ENCODE measurements around the gene RRP1B.

DNA sequence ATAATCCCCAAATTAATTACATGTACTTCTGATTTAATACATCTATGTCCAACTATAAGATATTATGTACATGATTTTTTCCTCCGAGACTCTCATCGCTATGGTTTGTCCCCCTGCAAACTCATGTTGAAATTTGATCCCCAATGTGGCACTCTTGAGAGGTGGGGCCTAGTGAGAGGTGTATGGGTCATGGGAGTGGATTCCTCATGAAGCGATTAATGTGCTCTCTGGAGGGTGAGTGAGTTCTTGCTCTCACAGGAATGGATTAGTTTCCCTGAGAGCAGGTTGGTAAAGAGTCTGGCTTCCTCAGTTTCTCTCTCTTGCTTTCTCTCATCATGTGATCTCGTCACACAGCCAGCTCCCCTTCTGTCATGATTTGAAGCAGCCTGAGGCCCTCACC lies 16.2 kb upstream of the RRP1B start:
- TF ChIP-seq, protein P1, sequence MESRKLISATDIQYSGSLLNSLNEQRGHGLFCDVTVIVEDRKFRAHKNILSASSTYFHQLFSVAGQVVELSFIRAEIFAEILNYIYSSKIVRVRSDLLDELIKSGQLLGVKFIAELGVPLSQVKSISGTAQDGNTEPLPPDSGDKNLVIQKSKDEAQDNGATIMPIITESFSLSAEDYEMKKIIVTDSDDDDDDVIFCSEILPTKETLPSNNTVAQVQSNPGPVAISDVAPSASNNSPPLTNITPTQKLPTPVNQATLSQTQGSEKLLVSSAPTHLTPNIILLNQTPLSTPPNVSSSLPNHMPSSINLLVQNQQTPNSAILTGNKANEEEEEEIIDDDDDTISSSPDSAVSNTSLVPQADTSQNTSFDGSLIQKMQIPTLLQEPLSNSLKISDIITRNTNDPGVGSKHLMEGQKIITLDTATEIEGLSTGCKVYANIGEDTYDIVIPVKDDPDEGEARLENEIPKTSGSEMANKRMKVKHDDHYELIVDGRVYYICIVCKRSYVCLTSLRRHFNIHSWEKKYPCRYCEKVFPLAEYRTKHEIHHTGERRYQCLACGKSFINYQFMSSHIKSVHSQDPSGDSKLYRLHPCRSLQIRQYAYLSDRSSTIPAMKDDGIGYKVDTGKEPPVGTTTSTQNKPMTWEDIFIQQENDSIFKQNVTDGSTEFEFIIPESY (IDR thresholded peaks at IDR 0.05; ENCODE audit: extremely low read depth, insufficient replicate concordance, low read length), result no peak
- TF ChIP-seq EZH2 (IDR thresholded peaks at IDR 0.05) (no peak), SIN3A (IDR thresholded peaks at IDR 0.05; ENCODE audit: low read depth) (no peak), EGR1 (IDR thresholded peaks at IDR 0.05; ENCODE audit: low read depth) (no peak), JUND (IDR thresholded peaks at IDR 0.05) (no peak), ZFX (IDR thresholded peaks at IDR 0.05) (no peak), POLR2A (IDR thresholded peaks at IDR 0.05; ENCODE audit: borderline replicate concordance, extremely low read depth, insufficient read depth, insufficient read length) (no peak)
- TF ChIP-seq, protein P2, sequence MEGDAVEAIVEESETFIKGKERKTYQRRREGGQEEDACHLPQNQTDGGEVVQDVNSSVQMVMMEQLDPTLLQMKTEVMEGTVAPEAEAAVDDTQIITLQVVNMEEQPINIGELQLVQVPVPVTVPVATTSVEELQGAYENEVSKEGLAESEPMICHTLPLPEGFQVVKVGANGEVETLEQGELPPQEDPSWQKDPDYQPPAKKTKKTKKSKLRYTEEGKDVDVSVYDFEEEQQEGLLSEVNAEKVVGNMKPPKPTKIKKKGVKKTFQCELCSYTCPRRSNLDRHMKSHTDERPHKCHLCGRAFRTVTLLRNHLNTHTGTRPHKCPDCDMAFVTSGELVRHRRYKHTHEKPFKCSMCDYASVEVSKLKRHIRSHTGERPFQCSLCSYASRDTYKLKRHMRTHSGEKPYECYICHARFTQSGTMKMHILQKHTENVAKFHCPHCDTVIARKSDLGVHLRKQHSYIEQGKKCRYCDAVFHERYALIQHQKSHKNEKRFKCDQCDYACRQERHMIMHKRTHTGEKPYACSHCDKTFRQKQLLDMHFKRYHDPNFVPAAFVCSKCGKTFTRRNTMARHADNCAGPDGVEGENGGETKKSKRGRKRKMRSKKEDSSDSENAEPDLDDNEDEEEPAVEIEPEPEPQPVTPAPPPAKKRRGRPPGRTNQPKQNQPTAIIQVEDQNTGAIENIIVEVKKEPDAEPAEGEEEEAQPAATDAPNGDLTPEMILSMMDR (IDR thresholded peaks at IDR 0.05 in 2 of 3, conservative IDR thresholded peaks at IDR 0.05 in 1 of 3; ENCODE audit: borderline replicate concordance in 1 of 3, insufficient read depth in 1 of 3, low read depth in 2 of 3, low read length in 2 of 3), result no peak
